ENCODE measurements around the gene PCIF1. TPM values are rescaled to one million over a fixed set of nuclear protein-coding genes. Genes with fewer than 3 reads are reported as not detected.

Gene PCIF1
- total and polyA plus RNA-seq, 9 of the 15 experiments (the other 6 are each of a cell fraction or from before 2014, with no cell fraction given): 5.8 to 29.4 (median 11.3) TPM

DNA sequence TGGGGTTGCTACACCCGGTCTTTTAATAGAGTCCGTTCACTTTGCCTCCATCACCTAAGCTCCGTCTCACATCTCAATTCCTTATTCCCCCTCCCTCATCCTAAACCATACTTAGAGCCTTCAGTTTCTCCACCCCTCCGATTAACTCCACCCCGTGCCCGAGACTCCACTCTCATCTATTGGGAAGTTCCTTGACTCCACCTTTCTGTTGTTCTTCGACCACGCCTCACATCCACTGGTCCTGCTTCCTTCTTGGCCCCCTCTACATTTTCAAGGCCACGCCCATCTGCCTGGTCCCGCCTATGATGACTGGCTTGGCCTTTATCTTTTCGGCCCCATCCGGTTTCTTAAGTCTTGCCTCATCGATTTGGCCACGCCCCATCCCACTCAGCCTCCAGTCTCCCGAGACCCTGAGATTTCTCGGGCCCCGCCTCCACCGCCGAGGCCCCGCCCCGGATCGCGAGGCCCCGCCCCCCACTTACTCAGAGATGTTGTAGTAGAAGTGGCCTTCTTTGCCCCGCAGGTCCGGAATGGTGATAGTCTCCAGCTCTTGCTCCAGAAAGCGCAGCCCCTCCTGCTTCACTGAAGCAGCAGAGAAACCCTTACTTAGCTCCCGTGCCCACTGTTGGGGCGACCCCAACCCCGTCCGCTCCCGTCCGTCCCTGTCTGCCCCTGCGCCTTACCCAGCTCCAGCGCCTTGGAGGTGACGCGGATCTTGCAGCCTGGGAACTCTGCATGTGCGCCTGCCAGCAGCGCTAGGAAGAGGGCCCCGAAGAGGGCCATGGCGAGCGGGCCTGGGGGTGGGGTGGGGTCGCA, 23.6 kb upstream of the PCIF1 start (continued):
- TF ChIP-seq, protein P1, sequence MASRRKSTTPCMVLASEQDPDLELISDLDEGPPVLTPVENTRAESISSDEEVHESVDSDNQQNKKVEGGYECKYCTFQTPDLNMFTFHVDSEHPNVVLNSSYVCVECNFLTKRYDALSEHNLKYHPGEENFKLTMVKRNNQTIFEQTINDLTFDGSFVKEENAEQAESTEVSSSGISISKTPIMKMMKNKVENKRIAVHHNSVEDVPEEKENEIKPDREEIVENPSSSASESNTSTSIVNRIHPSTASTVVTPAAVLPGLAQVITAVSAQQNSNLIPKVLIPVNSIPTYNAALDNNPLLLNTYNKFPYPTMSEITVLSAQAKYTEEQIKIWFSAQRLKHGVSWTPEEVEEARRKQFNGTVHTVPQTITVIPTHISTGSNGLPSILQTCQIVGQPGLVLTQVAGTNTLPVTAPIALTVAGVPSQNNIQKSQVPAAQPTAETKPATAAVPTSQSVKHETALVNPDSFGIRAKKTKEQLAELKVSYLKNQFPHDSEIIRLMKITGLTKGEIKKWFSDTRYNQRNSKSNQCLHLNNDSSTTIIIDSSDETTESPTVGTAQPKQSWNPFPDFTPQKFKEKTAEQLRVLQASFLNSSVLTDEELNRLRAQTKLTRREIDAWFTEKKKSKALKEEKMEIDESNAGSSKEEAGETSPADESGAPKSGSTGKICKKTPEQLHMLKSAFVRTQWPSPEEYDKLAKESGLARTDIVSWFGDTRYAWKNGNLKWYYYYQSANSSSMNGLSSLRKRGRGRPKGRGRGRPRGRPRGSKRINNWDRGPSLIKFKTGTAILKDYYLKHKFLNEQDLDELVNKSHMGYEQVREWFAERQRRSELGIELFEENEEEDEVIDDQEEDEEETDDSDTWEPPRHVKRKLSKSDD (conservative IDR thresholded peaks at IDR 0.05; ENCODE audit: low read length): no peak
- no peak for TF ChIP-seq ZKSCAN3 (CRISPR knock-in tag; IDR thresholded peaks at IDR 0.05)
- no peak for TF ChIP-seq CHCHD3 (CRISPR knock-in tag; IDR thresholded peaks at IDR 0.05)
- TF ChIP-seq, protein P2, sequence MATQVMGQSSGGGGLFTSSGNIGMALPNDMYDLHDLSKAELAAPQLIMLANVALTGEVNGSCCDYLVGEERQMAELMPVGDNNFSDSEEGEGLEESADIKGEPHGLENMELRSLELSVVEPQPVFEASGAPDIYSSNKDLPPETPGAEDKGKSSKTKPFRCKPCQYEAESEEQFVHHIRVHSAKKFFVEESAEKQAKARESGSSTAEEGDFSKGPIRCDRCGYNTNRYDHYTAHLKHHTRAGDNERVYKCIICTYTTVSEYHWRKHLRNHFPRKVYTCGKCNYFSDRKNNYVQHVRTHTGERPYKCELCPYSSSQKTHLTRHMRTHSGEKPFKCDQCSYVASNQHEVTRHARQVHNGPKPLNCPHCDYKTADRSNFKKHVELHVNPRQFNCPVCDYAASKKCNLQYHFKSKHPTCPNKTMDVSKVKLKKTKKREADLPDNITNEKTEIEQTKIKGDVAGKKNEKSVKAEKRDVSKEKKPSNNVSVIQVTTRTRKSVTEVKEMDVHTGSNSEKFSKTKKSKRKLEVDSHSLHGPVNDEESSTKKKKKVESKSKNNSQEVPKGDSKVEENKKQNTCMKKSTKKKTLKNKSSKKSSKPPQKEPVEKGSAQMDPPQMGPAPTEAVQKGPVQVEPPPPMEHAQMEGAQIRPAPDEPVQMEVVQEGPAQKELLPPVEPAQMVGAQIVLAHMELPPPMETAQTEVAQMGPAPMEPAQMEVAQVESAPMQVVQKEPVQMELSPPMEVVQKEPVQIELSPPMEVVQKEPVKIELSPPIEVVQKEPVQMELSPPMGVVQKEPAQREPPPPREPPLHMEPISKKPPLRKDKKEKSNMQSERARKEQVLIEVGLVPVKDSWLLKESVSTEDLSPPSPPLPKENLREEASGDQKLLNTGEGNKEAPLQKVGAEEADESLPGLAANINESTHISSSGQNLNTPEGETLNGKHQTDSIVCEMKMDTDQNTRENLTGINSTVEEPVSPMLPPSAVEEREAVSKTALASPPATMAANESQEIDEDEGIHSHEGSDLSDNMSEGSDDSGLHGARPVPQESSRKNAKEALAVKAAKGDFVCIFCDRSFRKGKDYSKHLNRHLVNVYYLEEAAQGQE (IDR thresholded peaks at IDR 0.05; ENCODE audit: borderline replicate concordance): peak; percentile 60
- TF ChIP-seq, protein P2 (CRISPR knock-in tag; IDR thresholded peaks at IDR 0.05; ENCODE audit: low read depth): no peak
- no peak for TF ChIP-seq ZNF583 (CRISPR knock-in tag; IDR thresholded peaks at IDR 0.05)
- 0 out of 2 replicates have a peak, but pooled peaks have one; percentile 21 for TF ChIP-seq ZNF717 (CRISPR knock-in tag; IDR thresholded peaks at IDR 0.05)
- no peak for TF ChIP-seq ZNF165 (CRISPR knock-in tag; IDR thresholded peaks at IDR 0.05; ENCODE audit: borderline replicate concordance)
- TF ChIP-seq MBD2 (IDR thresholded peaks at IDR 0.05; ENCODE audit: borderline replicate concordance, low read depth): no peak
- peak; percentile 93 for TF ChIP-seq SUPT5H (IDR thresholded peaks at IDR 0.05)
- TF ChIP-seq, protein P3, sequence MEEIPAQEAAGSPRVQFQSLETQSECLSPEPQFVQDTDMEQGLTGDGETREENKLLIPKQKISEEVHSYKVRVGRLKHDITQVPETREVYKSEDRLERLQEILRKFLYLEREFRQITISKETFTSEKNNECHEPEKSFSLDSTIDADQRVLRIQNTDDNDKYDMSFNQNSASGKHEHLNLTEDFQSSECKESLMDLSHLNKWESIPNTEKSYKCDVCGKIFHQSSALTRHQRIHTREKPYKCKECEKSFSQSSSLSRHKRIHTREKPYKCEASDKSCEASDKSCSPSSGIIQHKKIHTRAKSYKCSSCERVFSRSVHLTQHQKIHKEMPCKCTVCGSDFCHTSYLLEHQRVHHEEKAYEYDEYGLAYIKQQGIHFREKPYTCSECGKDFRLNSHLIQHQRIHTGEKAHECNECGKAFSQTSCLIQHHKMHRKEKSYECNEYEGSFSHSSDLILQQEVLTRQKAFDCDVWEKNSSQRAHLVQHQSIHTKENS (CRISPR knock-in tag; IDR thresholded peaks at IDR 0.05): no peak
- TF ChIP-seq KLF13 (tag; IDR thresholded peaks at IDR 0.05; ENCODE audit: borderline replicate concordance, low read depth): no peak
- TF ChIP-seq STAG1 (CRISPR knock-in tag; IDR thresholded peaks at IDR 0.05; ENCODE audit: borderline replicate concordance): no peak
- no peak for TF ChIP-seq MEF2A (IDR thresholded peaks at IDR 0.05; ENCODE audit: control insufficient read depth, low read depth, low read length)
- no peak for TF ChIP-seq ZFP36 (IDR thresholded peaks at IDR 0.05; ENCODE audit: low read depth, low read length, partially characterized antibody)
- TF ChIP-seq SMC3 (conservative IDR thresholded peaks at IDR 0.05; ENCODE audit: insufficient read depth, low read depth, low read length): no peak
- peak; percentile 91 for TF ChIP-seq POLR2B (IDR thresholded peaks at IDR 0.05; ENCODE audit: low read depth, partially characterized antibody)

All from K562 (cell line).